Muscle layer of duodenum (tissue), 2 donors: ENCODE measurements around the gene RPL18A.

Source experiments
- H3K27ac ChIP-seq: one replicate; pipeline ENCODE4 v1.7.0; 2013; ENCODE audit warnings: mild to moderate bottlenecking, low read length
- H3K27me3 ChIP-seq: one replicate; pipeline ENCODE4 v1.7.0; 2013; ENCODE audit warnings: low read depth, mild to moderate bottlenecking, control low read depth, low read length
- H3K36me3 ChIP-seq, 2 donors: one replicate each; pipeline ENCODE4 v1.7.0; 2013; ENCODE audit warnings: low read length in 2 of 2, control low read depth in 1 of 2, mild to moderate bottlenecking in 1 of 2; ENCODE audit not compliant: insufficient read depth in 2 of 2, control insufficient read depth in 1 of 2
- H3K4me1 ChIP-seq, 2 donors: one replicate each; pipeline ENCODE4 v1.7.0; 2013; ENCODE audit warnings: low read length in 2 of 2, mild to moderate bottlenecking in 2 of 2, control low read depth in 1 of 2, moderate library complexity in 1 of 2; ENCODE audit not compliant: insufficient read depth in 2 of 2, control insufficient read depth in 1 of 2
- H3K4me3 ChIP-seq, 2 donors: one replicate each; pipeline ENCODE4 v1.7.0; 2013; ENCODE audit warnings: low read length in 2 of 2, low read depth in 1 of 2, mild to moderate bottlenecking in 1 of 2
- H3K9me3 ChIP-seq, 2 donors: one replicate each; pipeline ENCODE4 v1.7.0; 2013; ENCODE audit warnings: low read length in 2 of 2, control low read depth in 1 of 2, mild to moderate bottlenecking in 1 of 2; ENCODE audit not compliant: control insufficient read depth in 1 of 2
- donor health status: healthy.

The RPL18A gene

DNA sequence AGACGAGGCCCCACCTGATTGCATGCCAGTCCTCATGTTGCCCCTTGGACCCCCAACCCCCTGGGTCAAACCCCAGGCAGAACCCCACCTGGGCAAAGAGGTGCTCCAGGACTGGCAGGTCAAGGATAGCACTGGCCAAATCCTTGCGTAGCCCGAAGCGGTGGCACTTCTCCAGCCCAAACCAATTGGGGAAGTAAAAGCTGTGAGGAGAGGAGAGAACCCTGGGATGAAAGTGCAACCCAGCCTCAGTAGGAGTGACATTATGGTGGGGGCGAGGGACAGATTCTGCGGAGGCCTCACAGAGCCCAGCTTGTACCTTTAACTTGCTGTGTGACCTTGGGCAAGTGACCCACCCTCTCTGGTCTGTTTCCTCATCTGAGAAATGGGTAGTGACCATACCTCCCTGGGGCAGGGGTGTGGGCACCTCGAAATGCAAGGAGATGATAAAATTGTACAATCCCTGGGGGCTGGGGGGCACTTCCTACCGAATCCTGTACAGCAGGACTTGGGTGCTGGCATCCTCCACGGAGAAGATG lies 16.4 kb upstream of the RPL18A start:
- H3K27ac ChIP-seq = no peak overlapping the region
- H3K4me3 ChIP-seq = no peak overlapping the region
- no peaks in the 10 kb centered on the region for H3K36me3 ChIP-seq
- H3K4me1 ChIP-seq = peaks cover 0 to 15% of the 10 kb centered on the region in 2 donors
- no peaks in the 10 kb centered on the region for H3K27me3 ChIP-seq
- no peaks in the 10 kb centered on the region for H3K9me3 ChIP-seq

DNA sequence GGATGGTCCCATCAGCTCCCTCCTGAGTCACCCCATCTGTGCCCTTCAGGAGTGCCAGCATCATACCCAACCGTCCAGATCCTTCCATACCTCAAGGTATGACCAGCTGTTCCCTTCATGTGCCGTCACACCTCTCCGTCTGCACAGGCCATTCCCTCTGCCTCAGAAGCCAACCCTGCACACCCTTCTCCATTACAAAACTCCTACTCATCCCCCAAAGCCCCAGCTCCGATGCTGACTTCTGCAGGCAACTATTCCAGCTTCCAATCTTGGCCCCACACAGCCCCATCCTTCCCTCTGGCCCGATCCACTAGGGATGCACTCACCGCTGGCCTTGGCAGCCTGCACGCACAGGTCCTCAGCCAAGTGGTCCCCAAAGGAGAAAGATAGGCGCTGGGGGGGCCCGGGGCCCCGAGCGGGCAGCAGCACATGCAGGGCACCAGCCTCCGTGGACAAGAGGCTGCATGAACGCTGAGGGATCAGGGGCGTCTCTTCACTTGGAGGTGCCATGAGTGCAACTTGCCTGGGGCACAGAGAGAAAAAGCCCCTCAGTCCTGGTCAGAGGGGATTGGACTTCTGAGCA lies 15.7 kb upstream of the RPL18A start:
- no peak overlapping the region for H3K4me3 ChIP-seq
- H3K9me3 ChIP-seq = no peaks in the 10 kb centered on the region
- H3K36me3 ChIP-seq = no peaks in the 10 kb centered on the region
- H3K27me3 ChIP-seq = no peaks in the 10 kb centered on the region
- H3K4me1 ChIP-seq = peaks cover 0 to 15% of the 10 kb centered on the region in 2 donors
- H3K27ac ChIP-seq = no peak overlapping the region

DNA sequence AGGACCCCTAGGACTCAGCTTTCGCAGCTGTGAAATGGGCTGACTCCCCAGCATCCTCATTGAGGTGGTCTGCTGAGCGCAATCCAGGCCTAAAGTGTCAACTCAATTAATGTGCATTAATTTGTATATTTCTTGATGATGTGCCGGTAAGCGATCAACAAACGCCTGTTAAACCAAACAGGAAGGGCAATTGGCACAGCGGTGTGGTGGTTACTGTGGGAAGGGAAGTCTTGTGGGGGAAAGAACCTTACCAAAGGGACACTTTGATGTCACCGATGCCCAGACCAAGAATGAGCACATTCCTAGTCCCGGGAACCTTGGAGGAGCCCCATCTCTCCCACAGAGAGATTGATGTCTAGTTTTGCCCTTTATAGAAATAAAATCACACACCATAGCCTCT lies 13.6 kb upstream of the RPL18A start:
- peaks cover 4 to 13% of the 10 kb centered on the region in 2 donors for H3K4me1 ChIP-seq
- H3K36me3 ChIP-seq = no peaks in the 10 kb centered on the region
- no peaks in the 10 kb centered on the region for H3K9me3 ChIP-seq
- H3K4me3 ChIP-seq = no peak overlapping the region
- no peak overlapping the region for H3K27ac ChIP-seq
- no peaks in the 10 kb centered on the region for H3K27me3 ChIP-seq

DNA sequence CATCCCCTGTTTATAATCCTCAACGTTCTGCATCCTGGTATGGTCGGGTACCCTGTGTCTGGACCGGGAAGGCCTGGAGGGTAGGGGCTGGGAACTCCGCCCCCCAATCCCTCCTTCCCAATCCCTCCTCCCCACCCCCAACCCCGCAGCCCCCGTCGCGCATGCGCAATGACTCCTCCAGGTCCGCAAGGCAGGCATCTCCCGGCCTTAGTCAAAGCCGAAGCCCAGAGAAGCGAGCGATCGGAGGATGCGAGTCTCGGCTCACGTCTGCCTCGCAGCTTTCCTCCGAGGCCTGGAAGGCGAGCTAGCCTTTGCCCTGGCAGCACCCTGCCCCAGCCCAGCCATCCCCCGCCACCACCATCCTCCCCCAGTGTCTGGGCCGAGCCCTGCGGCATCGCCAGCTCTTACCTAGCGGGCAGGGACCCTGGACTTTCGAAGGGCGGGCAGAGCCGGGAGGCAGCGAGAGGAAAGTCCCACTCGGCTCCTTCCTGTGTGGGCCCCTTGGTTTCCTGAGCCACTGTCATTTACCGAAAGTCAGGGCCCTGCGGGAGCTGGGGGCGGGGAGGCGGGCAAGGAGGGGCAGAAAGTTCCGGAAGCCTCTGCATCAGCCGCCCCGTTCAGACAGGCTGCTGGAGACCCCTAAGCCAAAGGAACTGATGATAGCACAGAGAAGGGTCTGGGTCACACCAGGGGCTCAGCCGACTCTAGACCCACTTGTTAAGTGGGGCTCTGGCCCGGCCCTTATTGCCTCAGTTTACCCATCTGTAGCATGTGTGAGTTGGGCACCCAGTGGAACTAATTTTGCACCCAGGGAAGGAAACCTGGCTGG lies 12.0 kb upstream of the RPL18A start, which contains the start of gene JAK3:
TSS of gene JAK3 (minus strand) at position 445 of the 829 bp plus-strand sequence. CDS start 3,565 bp downstream, outside the sequence.
- no peaks in the 10 kb centered on the region for H3K27me3 ChIP-seq
- peak within 1 kb of the TSS; percentile 31 to 46 for H3K4me3 ChIP-seq
- no peaks in the 10 kb centered on the region for H3K36me3 ChIP-seq
- H3K4me1 ChIP-seq = peaks cover 0 to 4% of the 10 kb centered on the region in 2 donors
- H3K9me3 ChIP-seq = no peaks in the 10 kb centered on the region
- peak within 1 kb of the TSS; percentile 45 for H3K27ac ChIP-seq

DNA sequence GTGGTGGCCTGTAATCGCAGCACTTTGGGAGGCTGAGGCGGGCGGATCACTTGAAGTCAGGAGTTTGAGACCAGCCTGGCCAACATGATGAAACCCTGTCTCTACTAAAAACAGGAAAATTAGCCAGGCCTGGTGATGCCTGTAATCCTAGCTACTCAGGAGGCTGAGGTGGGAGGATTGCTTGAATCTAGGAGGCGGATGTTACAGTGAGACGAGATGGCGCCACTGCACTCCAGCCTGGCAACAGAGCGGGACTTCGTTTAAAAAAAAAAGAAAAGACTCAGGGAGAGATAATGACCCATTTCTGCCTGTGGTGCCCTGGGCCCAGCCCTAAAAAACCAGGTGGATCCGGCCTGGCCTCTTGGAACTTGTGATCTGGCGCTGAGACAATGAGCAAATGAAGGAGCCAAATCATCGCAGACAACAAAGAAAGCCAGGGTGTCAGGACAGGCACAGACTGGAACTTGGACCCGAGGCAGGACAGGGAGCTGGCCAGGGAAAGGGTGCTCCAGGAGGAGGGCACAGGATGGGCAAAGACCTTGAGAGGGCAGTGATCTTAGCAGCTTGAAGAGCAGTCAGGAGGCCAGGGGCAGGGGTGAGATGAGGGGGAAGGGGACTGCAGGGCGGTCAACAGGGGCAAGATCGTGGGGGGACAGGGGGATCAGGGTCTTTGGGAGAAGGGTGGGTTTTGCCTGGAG lies 11.0 kb upstream of the RPL18A start:
- Histone ChIP-seq H3K27me3 (no peaks in the 10 kb centered on the region), H3K27ac (no peak overlapping the region), H3K36me3 (no peaks in the 10 kb centered on the region), H3K9me3 (no peaks in the 10 kb centered on the region), H3K4me1 (peaks cover 0 to 4% of the 10 kb centered on the region in 2 donors), H3K4me3 (no peak overlapping the region)

GRCh38 chr19:17854061-17854460 lies 5.6 kb upstream of the RPL18A start:
- Histone ChIP-seq H3K36me3 (no peaks in the 10 kb centered on the region), H3K27ac (no peak overlapping the region), H3K27me3 (no peaks in the 10 kb centered on the region), H3K4me3 (no peak overlapping the region), H3K9me3 (no peaks in the 10 kb centered on the region), H3K4me1 (peaks cover 0 to 4% of the 10 kb centered on the region in 2 donors)

DNA sequence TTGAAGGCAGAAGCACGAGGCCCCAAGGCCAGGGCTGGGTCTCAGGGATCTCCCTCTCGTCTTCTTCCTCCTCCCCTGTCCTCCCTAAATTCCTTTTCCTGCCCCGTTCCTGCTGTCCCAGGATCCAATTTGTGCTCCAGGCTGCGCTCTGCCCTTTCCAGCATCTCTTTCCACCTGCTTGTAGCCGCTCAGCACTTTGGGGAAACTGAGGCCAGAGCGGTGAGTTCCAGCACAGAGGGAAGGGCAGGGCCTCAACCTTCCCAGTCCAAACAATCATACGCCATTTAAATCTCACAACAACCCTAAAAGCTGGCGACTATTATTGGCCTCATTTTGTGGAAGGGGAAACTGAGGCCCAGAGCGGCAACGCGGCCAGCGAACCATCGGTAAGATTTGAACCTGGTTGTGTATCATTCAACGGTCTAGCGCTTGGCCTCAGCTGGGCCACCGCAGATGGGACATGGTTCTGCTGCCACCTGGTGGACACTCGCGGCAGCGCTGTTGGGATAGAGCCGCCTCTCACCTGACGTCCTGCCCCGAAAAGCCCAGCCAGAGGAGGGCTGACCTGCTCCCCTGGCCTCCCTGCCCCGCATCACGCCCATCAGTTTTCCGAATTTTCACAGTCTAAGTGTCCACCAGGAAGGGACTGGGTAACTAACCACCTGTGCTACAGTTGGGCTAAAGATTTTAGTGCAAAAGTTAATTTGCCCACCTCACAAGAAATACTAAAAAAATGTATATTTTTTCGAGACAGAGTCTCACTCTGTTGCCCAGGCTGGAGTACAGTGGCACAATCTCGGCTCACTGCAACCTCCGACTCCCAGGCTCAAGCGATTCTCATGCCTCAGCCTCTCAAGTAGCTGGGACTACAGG lies 4.2 kb upstream of the RPL18A start:
- Histone ChIP-seq H3K27ac (no peak overlapping the region), H3K9me3 (no peaks in the 10 kb centered on the region), H3K36me3 (peaks cover 0 to under 1% of the 10 kb centered on the region in 2 donors)

GRCh38 chr19:17860331-17860992 lies 752 bp downstream of the RPL18A start:
- Histone ChIP-seq H3K9me3 (no peaks in the 10 kb centered on the region), H3K36me3 (peaks cover 37 to 42% of the 10 kb centered on the region in 2 donors), H3K4me1 (peaks cover 11 to 18% of the 10 kb centered on the region in 2 donors)

More for the DNA sequence above, 4.2 kb upstream of the RPL18A start:
- no peak overlapping the region for H3K4me3 ChIP-seq
- peaks cover 1 to 4% of the 10 kb centered on the region in 2 donors for H3K4me1 ChIP-seq
- H3K27me3 ChIP-seq = no peaks in the 10 kb centered on the region

DNA sequence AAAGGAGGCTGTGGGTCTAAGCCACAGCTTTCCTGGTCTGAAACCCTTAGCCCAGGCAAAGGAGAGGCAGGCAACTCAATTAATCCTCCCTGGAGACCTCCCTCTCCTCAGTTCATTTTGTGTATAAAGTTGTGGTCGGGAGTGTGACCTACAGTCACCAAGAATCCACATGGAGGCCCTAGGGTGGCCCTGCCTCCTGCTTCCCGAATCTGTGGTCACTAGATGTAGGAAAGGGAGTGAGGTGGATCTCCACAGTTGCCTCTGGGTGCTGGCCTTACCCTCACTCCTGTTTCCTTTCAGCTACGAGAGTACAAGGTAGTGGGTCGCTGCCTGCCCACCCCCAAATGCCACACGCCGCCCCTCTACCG lies 1.3 kb downstream of the RPL18A start:
- Histone ChIP-seq H3K36me3 (peaks cover 37 to 47% of the 10 kb centered on the region in 2 donors), H3K9me3 (no peaks in the 10 kb centered on the region), H3K27ac (peak overlapping the region; percentile 84), H3K4me1 (peaks cover 11 to 18% of the 10 kb centered on the region in 2 donors), H3K27me3 (no peaks in the 10 kb centered on the region), H3K4me3 (peak overlapping the region; percentile 100)

More at GRCh38 chr19:17860331-17860992, 752 bp downstream of the RPL18A start:
- Histone ChIP-seq H3K27me3 (no peaks in the 10 kb centered on the region), H3K4me3 (peak overlapping the region; percentile 100), H3K27ac (peak overlapping the region; percentile 84)
